ENCODE results near the gene FITM1. TPM values are rescaled to one million over a fixed set of nuclear protein-coding genes. Genes with fewer than 3 reads are reported as not detected.
A peak's percentile ranks its signal among the peaks of the same experiment; 100 is the strongest.

FITM1 gene
- polyA plus RNA-seq, 1 of the 3 experiments (the other 2 are of a cell fraction) = 0.12 TPM

- peaks cover 9% of the 10 kb centered on the region for H3F3A ChIP-seq (replicated peaks; ENCODE audit: insufficient read depth)
- H3K79me2 ChIP-seq (ENCODE audit: insufficient read depth) = no peaks in the 10 kb centered on the region
- no peak overlapping the region; a peak in 1 of 4 replicates for H3K27ac ChIP-seq (ENCODE audit: low read depth in 2 of 2, low read length in 1 of 2)
- TF ChIP-seq TCF12 (IDR thresholded peaks at IDR 0.05) (no peak), RCOR1 (IDR thresholded peaks at IDR 0.05; ENCODE audit: low read length) (no peak), NFIC (IDR thresholded peaks at IDR 0.05; ENCODE audit: borderline replicate concordance) (no peak), NRF1 (IDR thresholded peaks at IDR 0.05; ENCODE audit: low read depth, low read length) (no peak), MXI1 (IDR thresholded peaks at IDR 0.05; ENCODE audit: low read depth, low read length) (no peak), MAX (IDR thresholded peaks at IDR 0.05; ENCODE audit: low read depth) (no peak), SMC3 (IDR thresholded peaks at IDR 0.05; ENCODE audit: low read depth, low read length) (no peak), YY1 (IDR thresholded peaks at IDR 0.05; ENCODE audit: low read depth) (no peak), GABPA (IDR thresholded peaks at IDR 0.05; ENCODE audit: low read depth) (no peak), PBX3 (IDR thresholded peaks at IDR 0.05) (no peak), FOXM1 (IDR thresholded peaks at IDR 0.05; ENCODE audit: low read depth) (no peak), CHD2 (IDR thresholded peaks at IDR 0.05; ENCODE audit: low read length, partially characterized antibody) (no peak), SIN3A (IDR thresholded peaks at IDR 0.05; ENCODE audit: borderline replicate concordance, low read depth, low read length) (no peak)
- TF ChIP-seq, protein P1, sequence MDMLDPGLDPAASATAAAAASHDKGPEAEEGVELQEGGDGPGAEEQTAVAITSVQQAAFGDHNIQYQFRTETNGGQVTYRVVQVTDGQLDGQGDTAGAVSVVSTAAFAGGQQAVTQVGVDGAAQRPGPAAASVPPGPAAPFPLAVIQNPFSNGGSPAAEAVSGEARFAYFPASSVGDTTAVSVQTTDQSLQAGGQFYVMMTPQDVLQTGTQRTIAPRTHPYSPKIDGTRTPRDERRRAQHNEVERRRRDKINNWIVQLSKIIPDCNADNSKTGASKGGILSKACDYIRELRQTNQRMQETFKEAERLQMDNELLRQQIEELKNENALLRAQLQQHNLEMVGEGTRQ (IDR thresholded peaks at IDR 0.05; ENCODE audit: borderline replicate concordance, low read depth, low read length) = no peak
- no peak overlapping the region for H3K4me2 ChIP-seq
- H3K4me3 ChIP-seq (ENCODE audit: low read depth in 2 of 2, low read length in 1 of 2) = no peak overlapping the region
- WGBS (ENCODE audit: low lambda C conversion rate) = 53% methylated on average over 5 of the region's 7 CpGs
- H2AFZ ChIP-seq (ENCODE audit: low read depth) = no peak overlapping the region
- H3K36me3 ChIP-seq (replicated peaks in 1 of 2; ENCODE audit: control insufficient read depth in 1 of 2, insufficient read depth in 2 of 2, low read length in 1 of 2) = no peaks in the 10 kb centered on the region
- H4K20me1 ChIP-seq (ENCODE audit: insufficient read depth) = no peaks in the 10 kb centered on the region
- H3K9me2 ChIP-seq = no peaks in the 10 kb centered on the region
- peak; percentile 18 for DNase-seq
- POLR2A ChIA-PET = interaction anchor here (0.7 to 2.3 kb wide), 2 partner anchors 15 to 16 kb away, joined by 3 to 6 read pairs; partner anchors contain the start of genes DCAF11 and NRL
- H3K9ac ChIP-seq = no peak overlapping the region
- CTCF ChIA-PET = interaction anchor here (1.5 to 1.6 kb wide), 2 partner anchors 20 to 72 kb away, joined by 3 to 6 read pairs; no protein-coding TSS in a partner anchor
- no peaks in the 10 kb centered on the region for H3K27me3 ChIP-seq (ENCODE audit: insufficient read depth)
- peaks cover 0 to 13% of the 10 kb centered on the region in 2 experiments; a peak in 1 of 4 replicates for H3K4me1 ChIP-seq (ENCODE audit: control insufficient read depth in 1 of 2, insufficient read depth in 2 of 2, low read depth in 1 of 2, low read length in 1 of 2)
- H3K9me3 ChIP-seq = no peaks in the 10 kb centered on the region
Observed at GRCh38 chr14:24130717-24131548, 474 bp downstream of the FITM1 start.

- Histone ChIP-seq H3K36me3 (replicated peaks in 1 of 2; ENCODE audit: control insufficient read depth in 1 of 2, insufficient read depth in 2 of 2, low read length in 1 of 2) (no peaks in the 10 kb centered on the region), H3K4me3 (ENCODE audit: low read depth in 2 of 2, low read length in 1 of 2) (no peak overlapping the region), H3K9ac (no peak overlapping the region), H3K27ac (ENCODE audit: low read depth in 2 of 2, low read length in 1 of 2) (no peak overlapping the region), H3K4me1 (ENCODE audit: control insufficient read depth in 1 of 2, insufficient read depth in 2 of 2, low read depth in 1 of 2, low read length in 1 of 2) (peaks cover 0 to 13% of the 10 kb centered on the region in 2 experiments; a peak in 1 of 4 replicates), H4K20me1 (ENCODE audit: insufficient read depth) (no peaks in the 10 kb centered on the region), H3K4me2 (no peak overlapping the region), H3K9me3 (no peaks in the 10 kb centered on the region), H2AFZ (ENCODE audit: low read depth) (no peak overlapping the region), H3K9me2 (no peaks in the 10 kb centered on the region), H3K27me3 (ENCODE audit: insufficient read depth) (no peaks in the 10 kb centered on the region), H3F3A (replicated peaks; ENCODE audit: insufficient read depth) (peaks cover 9% of the 10 kb centered on the region), H3K79me2 (ENCODE audit: insufficient read depth) (peaks cover under 1% of the 10 kb centered on the region; the same call in 1 of the 2 replicates)
- TF ChIP-seq YY1 (IDR thresholded peaks at IDR 0.05; ENCODE audit: low read depth) = no peak
- no peak for TF ChIP-seq FOXM1 (IDR thresholded peaks at IDR 0.05; ENCODE audit: low read depth)
- TF ChIP-seq USF1 (IDR thresholded peaks at IDR 0.05; ENCODE audit: borderline replicate concordance, low read depth) = no peak
- no peak for TF ChIP-seq PBX3 (IDR thresholded peaks at IDR 0.05)
- no peak for TF ChIP-seq ELF1 (IDR thresholded peaks at IDR 0.05)
- TF ChIP-seq, protein P1 (IDR thresholded peaks at IDR 0.05; ENCODE audit: borderline replicate concordance, low read depth, low read length) = no peak
- TF ChIP-seq RCOR1 (IDR thresholded peaks at IDR 0.05; ENCODE audit: low read length) = no peak
- no peak for TF ChIP-seq FOSL2 (IDR thresholded peaks at IDR 0.05; ENCODE audit: borderline replicate concordance, low read depth)
- no peak for TF ChIP-seq TAF1 (IDR thresholded peaks at IDR 0.05; ENCODE audit: borderline replicate concordance, low read depth, low read length)
- no peak for TF ChIP-seq IRF3 (IDR thresholded peaks at IDR 0.05; ENCODE audit: low read depth, low read length)
- TF ChIP-seq GABPA (IDR thresholded peaks at IDR 0.05; ENCODE audit: low read depth) = no peak
- no peak for TF ChIP-seq SIN3A (IDR thresholded peaks at IDR 0.05; ENCODE audit: borderline replicate concordance, low read depth, low read length)
- ChIA-PET CTCF (interaction anchor here (1.5 to 1.6 kb wide), 2 partner anchors 20 to 73 kb away, joined by 3 to 6 read pairs; no protein-coding TSS in a partner anchor), POLR2A (interaction anchor here (0.7 to 2.3 kb wide), 2 partner anchors 14 to 17 kb away, joined by 3 to 6 read pairs; partner anchors contain the start of genes DCAF11 and NRL)
- DNase-seq = no peak
- WGBS (ENCODE audit: low lambda C conversion rate) = 75% methylated on average over 8 of the region's 15 CpGs
Observed at GRCh38 chr14:24131549-24131966, 1.1 kb downstream of the FITM1 start.

Data from SK-N-SH (cell line).